Mesendoderm (in vitro differentiated cells): ENCODE data around the gene HMCN1.

ENCODE experiments used
- DNase-seq: peaks from one replicate; pipeline ENCODE4 v3.0.0; 2013
- H2AK5ac ChIP-seq: 2 replicates; pipeline ENCODE4 v1.6.1; 2013; ENCODE audit warnings: low read length, inconsistent platforms
- H2BK120ac ChIP-seq: 2 replicates; pipeline ENCODE4 v1.6.1; 2013; ENCODE audit warnings: low read depth, mild to moderate bottlenecking, low read length, moderate library complexity, mixed read lengths
- H2BK15ac ChIP-seq: replicated peaks from 2 replicates; pipeline ENCODE4 v1.6.1; 2013; ENCODE audit warnings: low read depth, mild to moderate bottlenecking, moderate library complexity
- H2BK5ac ChIP-seq: 2 replicates; pipeline ENCODE4 v1.6.1; 2013; ENCODE audit warnings: low read length, inconsistent platforms
- H3K18ac ChIP-seq: 2 replicates; pipeline ENCODE4 v1.6.1; 2013; ENCODE audit warnings: mild to moderate bottlenecking, low read length, mixed read lengths
- H3K23ac ChIP-seq: one replicate; pipeline ENCODE4 v1.6.1; 2013; ENCODE audit warnings: low read length
- H3K27ac ChIP-seq: 2 replicates; pipeline ENCODE4 v1.5.1; 2013; ENCODE audit warnings: low read depth, mild to moderate bottlenecking, inconsistent platforms, low read length, moderate library complexity
- H3K27me3 ChIP-seq: 2 replicates; pipeline ENCODE4 v1.6.1; 2013; ENCODE audit warnings: low read length, control low read depth, mild to moderate bottlenecking, inconsistent platforms; ENCODE audit not compliant: insufficient read depth, poor library complexity
- H3K36me3 ChIP-seq: 2 replicates; pipeline ENCODE4 v1.6.1; 2013; ENCODE audit warnings: low read length, inconsistent platforms; ENCODE audit not compliant: control insufficient read depth, insufficient read depth
- H3K4ac ChIP-seq: one replicate; pipeline ENCODE4 v1.6.1; 2013; ENCODE audit warnings: low read depth, mild to moderate bottlenecking, low read length, moderate library complexity
- H3K4me1 ChIP-seq: 2 replicates; pipeline ENCODE4 v1.6.1; 2013; ENCODE audit warnings: low read depth, low read length, inconsistent platforms; ENCODE audit not compliant: control insufficient read depth
- H3K4me2 ChIP-seq: 2 replicates; pipeline ENCODE4 v1.6.1; 2013; ENCODE audit warnings: low read length
- H3K4me3 ChIP-seq: 2 replicates; pipeline ENCODE4 v1.5.1; 2013; ENCODE audit warnings: mild to moderate bottlenecking, low read length
- H3K56ac ChIP-seq: one replicate; pipeline ENCODE4 v1.6.1; 2013; ENCODE audit warnings: low read length
- H3K79me1 ChIP-seq: 2 replicates; pipeline ENCODE4 v1.6.1; 2013; ENCODE audit warnings: low read length, inconsistent platforms
- H3K79me2 ChIP-seq: 2 replicates; pipeline ENCODE4 v1.6.1; 2013; ENCODE audit warnings: mild to moderate bottlenecking, low read length; ENCODE audit not compliant: control insufficient read depth, insufficient read depth
- H3K9ac ChIP-seq: 2 replicates; pipeline ENCODE4 v1.6.1; 2013; ENCODE audit warnings: low read length, inconsistent platforms
- H4K5ac ChIP-seq: one replicate; pipeline ENCODE4 v1.6.1; 2013; ENCODE audit warnings: low read length
- H4K8ac ChIP-seq: one replicate; pipeline ENCODE4 v1.6.1; 2013; ENCODE audit warnings: low read depth, mild to moderate bottlenecking, control low read depth, low read length, moderate library complexity
- WGBS: extraction: QIAGEN DNeasy Blood & Tissue Kit; methylation state at CpG from one replicate; pipeline ENCODE4 v1.1.7; 2013; ENCODE audit warnings: low lambda C conversion rate, missing lambda C conversion rate; ENCODE audit not compliant: insufficient coverage; ENCODE audit errors: extremely low coverage; 5-methylcytosine and 5-hydroxymethylcytosine counted together

The HMCN1 gene

DNA sequence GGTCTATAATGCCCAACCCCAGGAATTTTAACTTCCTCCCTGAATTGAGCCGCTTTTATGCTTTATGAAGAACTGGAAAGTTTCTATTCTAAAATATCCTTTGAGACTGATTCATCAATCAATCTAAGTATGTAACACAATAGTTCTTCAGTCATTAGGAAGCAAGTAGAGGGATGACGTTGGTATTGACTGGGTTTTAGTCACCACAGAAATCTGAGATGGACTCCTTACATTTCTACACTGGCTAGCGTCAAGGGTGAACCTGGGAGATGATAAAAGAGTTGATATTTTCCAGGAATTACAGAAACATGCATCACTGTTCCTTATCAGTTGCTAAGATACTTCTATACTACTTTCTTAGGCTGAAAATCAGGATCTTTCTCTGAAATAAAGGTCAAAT lies 308.0 kb downstream of the HMCN1 start:
- no peak overlapping the region for H4K5ac ChIP-seq
- H2AK5ac ChIP-seq = no peak overlapping the region
- no peaks in the 10 kb centered on the region for H3K79me2 ChIP-seq
- H3K4ac ChIP-seq = no peak overlapping the region
- H2BK15ac ChIP-seq = no peak overlapping the region
- no peak overlapping the region for H3K4me2 ChIP-seq
- no peaks in the 10 kb centered on the region for H3K4me1 ChIP-seq
- no peak overlapping the region for H3K23ac ChIP-seq
- H3K4me3 ChIP-seq = no peak overlapping the region
- H3K27me3 ChIP-seq = no peaks in the 10 kb centered on the region
- no peak overlapping the region for H3K18ac ChIP-seq
- no peak overlapping the region for H2BK5ac ChIP-seq
- no peaks in the 10 kb centered on the region for H3K79me1 ChIP-seq
- H3K27ac ChIP-seq = no peak overlapping the region
- H2BK120ac ChIP-seq = no peak overlapping the region
- H4K8ac ChIP-seq = no peak overlapping the region
- H3K9ac ChIP-seq = no peak overlapping the region
- H3K36me3 ChIP-seq = no peaks in the 10 kb centered on the region
- DNase-seq = no peak
- WGBS = no CpG with 5 or more reads among the region's 3 CpGs
- H3K56ac ChIP-seq = no peak overlapping the region

DNA sequence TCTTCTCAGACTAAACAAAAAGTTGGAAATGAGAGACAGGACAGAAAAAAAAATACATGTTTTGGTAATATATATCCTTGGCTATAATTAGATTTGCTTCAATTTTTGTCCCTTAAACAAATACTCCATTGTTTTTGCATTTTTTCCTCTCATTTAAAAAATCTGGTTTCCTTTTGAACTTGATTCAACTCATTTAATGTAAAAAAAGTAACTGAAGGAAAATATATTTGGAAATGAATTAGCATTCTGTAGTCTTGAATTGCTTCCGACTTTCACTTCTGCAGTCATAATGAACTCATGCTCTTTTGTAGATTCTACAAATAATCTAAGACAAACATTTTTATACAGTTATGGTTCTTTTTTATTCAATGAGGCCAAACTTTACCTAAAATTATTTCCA lies 309.1 kb downstream of the HMCN1 start:
- no CpG with 5 or more reads among the region's 1 CpG for WGBS
- H3K79me1 ChIP-seq = no peaks in the 10 kb centered on the region
- H3K4ac ChIP-seq = no peak overlapping the region
- no peak overlapping the region for H3K9ac ChIP-seq
- no peak overlapping the region for H3K23ac ChIP-seq
- H2AK5ac ChIP-seq = no peak overlapping the region
- no peak overlapping the region for H4K8ac ChIP-seq
- H3K79me2 ChIP-seq = no peaks in the 10 kb centered on the region
- no peak overlapping the region for H3K4me2 ChIP-seq
- no peaks in the 10 kb centered on the region for H3K36me3 ChIP-seq
- H4K5ac ChIP-seq = no peak overlapping the region
- no peak overlapping the region for H3K56ac ChIP-seq
- DNase-seq = no peak
- H3K4me1 ChIP-seq = no peaks in the 10 kb centered on the region
- H3K27ac ChIP-seq = no peak overlapping the region
- no peak overlapping the region for H2BK120ac ChIP-seq
- no peaks in the 10 kb centered on the region for H3K27me3 ChIP-seq
- no peak overlapping the region for H3K4me3 ChIP-seq
- no peak overlapping the region for H2BK15ac ChIP-seq
- no peak overlapping the region for H2BK5ac ChIP-seq
- no peak overlapping the region for H3K18ac ChIP-seq

- H3K4ac ChIP-seq = no peak overlapping the region
- no peak overlapping the region for H3K18ac ChIP-seq
- H2BK5ac ChIP-seq = no peak overlapping the region
- no peak overlapping the region for H4K5ac ChIP-seq
- H3K9ac ChIP-seq = no peak overlapping the region
- no peak overlapping the region for H4K8ac ChIP-seq
- H3K27me3 ChIP-seq = no peaks in the 10 kb centered on the region
- H3K79me1 ChIP-seq = no peaks in the 10 kb centered on the region
- no peaks in the 10 kb centered on the region for H3K79me2 ChIP-seq
- H3K27ac ChIP-seq = no peak overlapping the region
- H3K4me1 ChIP-seq = no peaks in the 10 kb centered on the region
- DNase-seq = no peak
- no peak overlapping the region for H2AK5ac ChIP-seq
- no peak overlapping the region for H3K4me2 ChIP-seq
- WGBS = no CpG with 5 or more reads among the region's 3 CpGs
- H2BK120ac ChIP-seq = no peak overlapping the region
- H3K23ac ChIP-seq = no peak overlapping the region
- no peak overlapping the region for H2BK15ac ChIP-seq
- H3K56ac ChIP-seq = no peak overlapping the region
- H3K36me3 ChIP-seq = no peaks in the 10 kb centered on the region
- no peak overlapping the region for H3K4me3 ChIP-seq
These were observed 310.0 kb downstream of the HMCN1 start for GRCh38 chr1:186044079-186044685.

DNA sequence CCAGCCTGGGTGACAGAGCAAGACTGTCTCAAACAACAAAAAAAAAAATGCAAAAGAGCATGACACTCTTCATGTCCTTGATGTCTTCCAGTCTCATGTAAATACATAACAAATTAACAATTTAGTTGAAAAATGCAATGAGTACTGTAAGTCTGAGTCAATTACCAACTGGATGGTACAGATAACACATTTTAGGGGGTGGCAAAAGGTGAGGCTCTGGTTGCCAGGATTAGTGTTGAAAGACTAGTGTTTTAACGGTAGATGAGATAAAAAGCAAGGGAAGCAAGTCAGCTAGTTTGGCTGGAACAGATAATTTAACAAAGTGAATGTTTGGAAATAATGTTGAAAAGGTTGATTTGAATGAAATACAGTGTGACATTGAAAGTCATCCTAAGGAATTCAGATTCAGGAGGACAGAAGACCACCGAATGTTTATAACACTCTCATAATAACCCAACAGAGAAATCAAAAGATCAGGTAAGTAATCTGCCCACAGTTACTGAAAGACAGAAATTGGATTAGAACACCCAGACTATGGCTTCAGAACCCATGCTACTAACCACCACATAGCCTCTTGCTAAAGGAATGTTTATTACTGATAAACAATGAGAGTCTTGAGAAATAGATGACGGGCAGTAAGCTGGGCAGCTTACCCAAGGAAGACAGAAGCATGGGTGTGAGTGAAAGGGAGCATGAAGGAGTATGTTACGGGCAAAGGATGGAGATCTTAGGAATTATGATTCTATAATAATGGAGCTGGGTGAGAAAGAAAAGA lies 312.4 kb downstream of the HMCN1 start:
- no peaks in the 10 kb centered on the region for H3K4me1 ChIP-seq
- no peak overlapping the region for H3K4me2 ChIP-seq
- no CpG with 5 or more reads among the region's 4 CpGs for WGBS
- H3K36me3 ChIP-seq = no peaks in the 10 kb centered on the region
- no peak overlapping the region for H3K4me3 ChIP-seq
- H3K23ac ChIP-seq = no peak overlapping the region
- no peak overlapping the region for H3K9ac ChIP-seq
- no peaks in the 10 kb centered on the region for H3K79me2 ChIP-seq
- no peak overlapping the region for H2BK120ac ChIP-seq
- no peak overlapping the region for H2BK15ac ChIP-seq
- no peak overlapping the region for H3K4ac ChIP-seq
- no peak overlapping the region for H2AK5ac ChIP-seq
- no peaks in the 10 kb centered on the region for H3K79me1 ChIP-seq
- no peak overlapping the region for H3K56ac ChIP-seq
- no peaks in the 10 kb centered on the region for H3K27me3 ChIP-seq
- peak; percentile 2 for DNase-seq
- H3K18ac ChIP-seq = no peak overlapping the region
- no peak overlapping the region for H3K27ac ChIP-seq
- H4K5ac ChIP-seq = no peak overlapping the region
- no peak overlapping the region for H4K8ac ChIP-seq
- no peak overlapping the region for H2BK5ac ChIP-seq

DNA sequence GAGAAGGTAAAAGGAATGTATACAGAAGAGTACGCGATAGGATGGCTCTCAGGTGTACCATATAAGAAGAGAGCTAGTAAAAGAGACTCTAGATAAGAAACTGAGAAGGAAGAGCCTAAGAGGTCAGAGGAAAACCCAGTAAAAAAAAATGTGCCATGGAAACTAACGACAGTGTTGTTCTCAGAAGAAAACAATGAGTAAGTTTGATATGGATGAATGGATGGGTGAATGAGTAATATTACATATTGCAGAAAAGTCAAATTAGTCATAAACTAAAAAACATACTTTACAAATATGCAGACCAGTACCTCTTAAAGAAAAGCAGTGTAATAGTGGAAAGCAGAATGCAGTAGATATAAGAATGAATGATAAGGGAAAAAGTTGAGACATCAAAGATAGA lies 316.2 kb downstream of the HMCN1 start:
- H3K79me2 ChIP-seq = no peaks in the 10 kb centered on the region
- no peak overlapping the region for H3K18ac ChIP-seq
- no peaks in the 10 kb centered on the region for H3K4me1 ChIP-seq
- no peaks in the 10 kb centered on the region for H3K79me1 ChIP-seq
- H3K9ac ChIP-seq = no peak overlapping the region
- H3K23ac ChIP-seq = no peak overlapping the region
- no peak overlapping the region for H2BK15ac ChIP-seq
- H4K5ac ChIP-seq = no peak overlapping the region
- no peak overlapping the region for H2AK5ac ChIP-seq
- no peak overlapping the region for H3K4ac ChIP-seq
- H2BK120ac ChIP-seq = no peak overlapping the region
- no peak overlapping the region for H3K56ac ChIP-seq
- no peak for DNase-seq
- H2BK5ac ChIP-seq = no peak overlapping the region
- no peak overlapping the region for H4K8ac ChIP-seq
- H3K4me2 ChIP-seq = no peak overlapping the region
- H3K27me3 ChIP-seq = no peaks in the 10 kb centered on the region
- H3K36me3 ChIP-seq = no peaks in the 10 kb centered on the region
- H3K27ac ChIP-seq = no peak overlapping the region
- no peak overlapping the region for H3K4me3 ChIP-seq
- no CpG with 5 or more reads among the region's 3 CpGs for WGBS

GRCh38 chr1:186054003-186054402 lies 319.8 kb downstream of the HMCN1 start:
- H2BK5ac ChIP-seq = no peak overlapping the region
- H2BK15ac ChIP-seq = no peak overlapping the region
- no peak overlapping the region for H3K18ac ChIP-seq
- no peaks in the 10 kb centered on the region for H3K27me3 ChIP-seq
- H3K4me1 ChIP-seq = no peaks in the 10 kb centered on the region
- H2BK120ac ChIP-seq = no peak overlapping the region
- DNase-seq = no peak
- H3K23ac ChIP-seq = no peak overlapping the region
- H3K36me3 ChIP-seq = no peaks in the 10 kb centered on the region
- no peaks in the 10 kb centered on the region for H3K79me1 ChIP-seq
- no peak overlapping the region for H4K5ac ChIP-seq
- H2AK5ac ChIP-seq = no peak overlapping the region
- no peak overlapping the region for H3K56ac ChIP-seq
- H3K9ac ChIP-seq = no peak overlapping the region
- no peak overlapping the region for H4K8ac ChIP-seq
- H3K4me3 ChIP-seq = no peak overlapping the region
- no peaks in the 10 kb centered on the region for H3K79me2 ChIP-seq
- no peak overlapping the region for H3K27ac ChIP-seq
- H3K4ac ChIP-seq = no peak overlapping the region
- no peak overlapping the region for H3K4me2 ChIP-seq
- WGBS = no CpG with 5 or more reads among the region's 2 CpGs
